ENCODE data around the gene POLR3GL.
"Not testable (repeated sequence)": the region's sequence is repeated elsewhere in the genome, so short reads cannot be mapped to it uniquely, and the experiment has no call there.

POLR3GL gene

DNA sequence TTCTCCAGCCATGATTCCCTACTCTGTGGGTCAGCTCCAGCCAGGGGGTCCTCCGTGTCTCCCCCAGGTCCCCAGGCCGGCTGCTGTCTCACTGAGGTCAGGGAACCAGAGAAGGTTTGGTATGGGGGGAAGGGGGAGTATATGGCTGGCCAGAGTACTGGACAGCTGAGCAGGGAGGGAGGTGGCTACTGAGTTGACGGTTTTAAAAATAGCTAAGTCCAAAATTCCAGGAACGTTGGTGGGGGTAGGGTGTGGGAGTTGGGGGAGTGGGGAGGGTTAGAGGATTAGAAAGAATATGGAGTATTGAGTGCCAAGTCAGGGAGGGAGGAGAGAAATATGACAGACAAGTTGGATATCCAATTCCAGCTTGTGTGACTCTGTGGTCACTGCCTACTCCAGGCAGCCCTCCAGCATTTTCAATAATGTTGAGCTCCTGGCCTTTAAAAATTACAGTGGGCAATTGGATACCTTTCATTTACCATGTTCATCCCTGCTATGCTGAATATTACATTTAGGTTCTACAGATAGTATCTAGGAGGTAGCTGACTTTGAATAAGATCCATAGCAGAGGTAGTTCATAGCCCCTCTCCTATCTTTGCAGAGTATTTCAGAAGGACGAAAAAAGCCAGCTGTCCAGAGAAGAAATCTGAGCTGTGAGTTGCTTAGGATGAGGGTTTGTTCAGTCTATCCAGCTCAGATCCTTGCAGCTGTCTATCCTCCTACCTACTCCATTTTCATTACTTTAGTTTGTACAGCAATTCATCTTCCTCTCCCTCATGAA, 57.3 kb downstream of the POLR3GL start, which contains the start of gene HJV:
Gene HJV (minus strand): TSS at position 114 of the 781 bp plus-strand sequence. CDS start 1,504 bp downstream, outside the sequence.
- no peak for DNase-seq

DNA sequence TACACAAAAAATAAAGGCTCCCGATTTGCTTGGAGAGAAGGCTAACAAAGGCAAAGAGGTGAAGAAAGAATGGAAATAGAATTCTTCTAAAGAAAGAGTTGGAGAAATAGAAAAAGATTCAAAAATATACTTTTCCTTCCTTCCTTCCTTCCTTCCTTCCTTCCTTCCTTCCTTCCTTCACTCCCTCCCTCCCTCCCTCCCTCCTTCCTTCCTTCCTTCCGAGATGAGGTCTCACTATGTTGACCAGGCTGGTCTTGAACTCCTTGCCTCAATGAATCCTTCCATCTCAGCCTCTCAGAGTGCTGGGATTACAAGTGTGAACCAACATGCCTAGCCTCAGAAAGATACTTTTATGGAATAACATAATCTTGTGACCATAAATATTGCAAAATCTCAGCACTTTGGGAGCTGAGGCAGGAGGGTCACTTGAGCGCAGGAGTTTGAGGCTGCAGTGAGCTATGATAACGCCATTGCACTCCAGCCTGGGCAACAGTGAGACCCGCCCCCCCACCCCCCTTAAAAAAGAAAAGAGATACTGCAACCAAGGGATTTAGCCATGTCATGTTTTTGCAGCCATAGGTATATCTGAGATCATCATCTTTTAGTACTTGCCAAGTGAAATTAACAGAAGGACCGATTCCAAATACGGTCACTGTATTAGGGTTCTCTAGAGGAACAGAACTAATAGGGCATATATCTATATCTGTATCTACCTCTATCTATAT, 58.1 kb downstream of the POLR3GL start:
- no peak for DNase-seq

DNA sequence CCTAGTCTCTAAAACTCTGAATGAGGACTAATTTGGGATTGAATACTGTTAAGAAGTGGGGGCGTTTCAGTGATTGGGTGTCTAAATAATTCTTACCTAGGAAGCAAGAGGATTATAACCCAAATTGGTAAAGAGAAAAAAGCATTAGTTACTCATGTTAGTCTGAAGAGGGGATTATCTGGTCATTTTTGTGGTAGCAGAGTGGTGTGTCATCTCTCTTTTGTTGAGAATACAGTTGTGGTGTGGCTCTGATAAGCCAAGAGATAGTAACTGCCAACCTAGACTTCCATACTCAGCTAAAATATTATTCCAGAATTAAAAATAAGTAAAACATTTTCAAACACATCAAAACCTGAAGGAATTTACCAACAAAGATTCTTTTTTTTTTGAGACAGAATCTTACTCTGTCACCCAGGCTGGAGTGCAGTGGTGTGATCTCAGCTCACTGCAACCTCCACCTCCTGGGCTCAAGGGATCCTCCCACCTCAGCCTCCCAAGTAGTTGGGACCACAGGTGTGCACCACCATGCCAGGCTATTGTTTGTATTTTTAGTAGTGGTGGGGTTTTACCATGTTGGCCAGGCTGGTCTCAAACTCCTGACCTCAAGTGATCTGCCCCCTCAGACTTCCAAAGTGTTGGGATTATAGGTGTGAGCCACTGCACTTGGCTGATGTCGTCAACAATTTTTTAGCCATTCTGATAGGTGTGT, 61.5 kb downstream of the POLR3GL start:
- not testable (repeated sequence) for DNase-seq

DNA sequence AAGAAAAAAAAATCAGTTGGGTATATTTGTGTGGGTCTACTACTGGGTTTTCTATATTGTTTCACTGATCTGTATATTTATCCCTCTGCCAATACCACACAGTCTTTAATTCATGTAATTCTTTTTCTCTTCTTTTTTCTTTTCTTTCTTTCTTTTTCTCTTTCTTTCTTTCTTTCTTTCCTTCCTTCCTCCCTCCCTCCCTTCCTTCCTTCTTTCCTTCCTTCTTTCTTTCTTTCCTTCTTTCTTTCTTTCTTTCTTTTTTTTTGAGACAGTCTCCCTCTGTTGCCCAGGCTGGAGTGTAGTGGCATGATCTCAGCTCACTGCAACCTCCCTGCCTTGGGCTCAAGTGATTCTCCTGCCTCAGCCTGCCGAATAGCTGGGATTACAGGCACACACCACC, 62.2 kb downstream of the POLR3GL start:
- not testable (repeated sequence) for DNase-seq
